Measurements from ENCODE around the gene DNAJC3. TPM values are rescaled to one million over a fixed set of nuclear protein-coding genes. Genes with fewer than 3 reads are reported as not detected.

Gene DNAJC3
- total and polyA plus RNA-seq, 4 donors = 32.0 to 121 (median 37.1) TPM

DNA sequence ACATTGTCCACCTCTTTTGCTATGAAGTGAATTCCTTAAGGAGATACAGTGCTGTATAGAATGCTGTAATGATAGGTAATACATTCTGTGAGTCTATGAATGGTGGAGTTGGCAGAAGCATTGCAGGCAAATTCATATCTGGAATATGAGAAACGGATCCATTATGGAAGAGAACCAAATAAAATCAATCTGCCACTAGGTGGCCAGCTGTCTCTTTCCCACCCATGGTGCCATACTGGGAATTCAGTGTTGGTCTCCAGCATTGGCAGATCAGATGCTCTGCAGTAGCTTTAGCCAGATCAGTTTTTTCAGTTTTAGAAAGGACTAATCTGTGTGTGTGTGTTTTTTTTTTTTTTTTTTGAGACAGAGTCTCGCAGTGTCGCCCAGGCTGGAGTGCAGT, 27.6 kb downstream of the DNAJC3 start:
- 97% methylated on average over 3 of the region's 3 CpGs for WGBS
- no peaks in the 10 kb centered on the region for H3K4me1 ChIP-seq (ENCODE audit: control insufficient read depth in 4 of 4, insufficient read depth in 4 of 4, low read length in 3 of 4)
- no peaks in the 10 kb centered on the region for H3K9me3 ChIP-seq (ENCODE audit: control insufficient read depth in 4 of 4, low read length in 3 of 4)
- no peak overlapping the region for H3K9ac ChIP-seq (ENCODE audit: low read depth in 1 of 2, low read length in 2 of 2)
- H3K27me3 ChIP-seq (ENCODE audit: control insufficient read depth in 4 of 4, insufficient read depth in 4 of 4, low read length in 3 of 4) = no peaks in the 10 kb centered on the region
- H3K36me3 ChIP-seq (ENCODE audit: control insufficient read depth in 4 of 4, insufficient read depth in 3 of 4, low read depth in 1 of 4, low read length in 3 of 4) = no peaks in the 10 kb centered on the region
- no peak overlapping the region for H3K4me3 ChIP-seq (ENCODE audit: low read depth in 1 of 3, low read length in 3 of 3)
- TF ChIP-seq, protein P1, sequence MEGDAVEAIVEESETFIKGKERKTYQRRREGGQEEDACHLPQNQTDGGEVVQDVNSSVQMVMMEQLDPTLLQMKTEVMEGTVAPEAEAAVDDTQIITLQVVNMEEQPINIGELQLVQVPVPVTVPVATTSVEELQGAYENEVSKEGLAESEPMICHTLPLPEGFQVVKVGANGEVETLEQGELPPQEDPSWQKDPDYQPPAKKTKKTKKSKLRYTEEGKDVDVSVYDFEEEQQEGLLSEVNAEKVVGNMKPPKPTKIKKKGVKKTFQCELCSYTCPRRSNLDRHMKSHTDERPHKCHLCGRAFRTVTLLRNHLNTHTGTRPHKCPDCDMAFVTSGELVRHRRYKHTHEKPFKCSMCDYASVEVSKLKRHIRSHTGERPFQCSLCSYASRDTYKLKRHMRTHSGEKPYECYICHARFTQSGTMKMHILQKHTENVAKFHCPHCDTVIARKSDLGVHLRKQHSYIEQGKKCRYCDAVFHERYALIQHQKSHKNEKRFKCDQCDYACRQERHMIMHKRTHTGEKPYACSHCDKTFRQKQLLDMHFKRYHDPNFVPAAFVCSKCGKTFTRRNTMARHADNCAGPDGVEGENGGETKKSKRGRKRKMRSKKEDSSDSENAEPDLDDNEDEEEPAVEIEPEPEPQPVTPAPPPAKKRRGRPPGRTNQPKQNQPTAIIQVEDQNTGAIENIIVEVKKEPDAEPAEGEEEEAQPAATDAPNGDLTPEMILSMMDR (IDR thresholded peaks at IDR 0.05; ENCODE audit: low read depth, low read length, missing input control) = peak; percentile 7
- no peak for TF ChIP-seq RAD21 (IDR thresholded peaks at IDR 0.05)
- no peak for DNase-seq (ENCODE audit: low spot score)
- H3K27ac ChIP-seq (ENCODE audit: low read depth in 1 of 2, low read length in 2 of 2) = no peak overlapping the region

DNA sequence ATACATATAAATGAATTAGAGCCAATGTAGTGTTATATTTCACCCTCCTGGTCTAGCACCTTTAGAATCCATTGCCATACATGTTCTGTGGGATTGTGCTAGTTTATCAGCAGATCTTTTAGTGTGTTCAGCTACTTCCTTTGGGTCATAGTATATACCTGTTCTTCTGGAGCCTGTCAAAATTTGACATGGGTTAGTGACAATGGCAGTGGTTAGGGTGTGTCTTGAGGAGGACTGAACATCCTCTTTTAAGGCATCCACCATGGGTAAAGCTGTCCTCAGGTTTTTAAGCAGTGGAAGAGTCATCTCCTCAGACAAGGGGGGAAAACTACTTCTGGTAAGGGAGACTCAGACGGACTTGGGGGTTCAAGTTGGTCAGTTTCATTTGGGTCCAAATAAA, 29.4 kb downstream of the DNAJC3 start:
- WGBS = 100% methylated on average over 1 of the region's 1 CpG
- no peaks in the 10 kb centered on the region for H3K9me3 ChIP-seq (ENCODE audit: control insufficient read depth in 4 of 4, low read length in 3 of 4)
- peaks cover 0 to 4% (median 1%) of the 10 kb centered on the region in 4 donors for H3K36me3 ChIP-seq (ENCODE audit: control insufficient read depth in 4 of 4, insufficient read depth in 3 of 4, low read depth in 1 of 4, low read length in 3 of 4)
- H3K4me1 ChIP-seq (ENCODE audit: control insufficient read depth in 4 of 4, insufficient read depth in 4 of 4, low read length in 3 of 4) = no peaks in the 10 kb centered on the region
- H3K27ac ChIP-seq (ENCODE audit: low read depth in 1 of 2, low read length in 2 of 2) = no peak overlapping the region
- H3K9ac ChIP-seq (ENCODE audit: low read depth in 1 of 2, low read length in 2 of 2) = no peak overlapping the region
- DNase-seq (ENCODE audit: low spot score) = no peak
- no peak for TF ChIP-seq RXRA (IDR thresholded peaks at IDR 0.05)
- no peak for TF ChIP-seq NR2F2 (IDR thresholded peaks at IDR 0.05)
- TF ChIP-seq HNF4A (conservative IDR thresholded peaks at IDR 0.05) = no peak
- TF ChIP-seq, protein P2, sequence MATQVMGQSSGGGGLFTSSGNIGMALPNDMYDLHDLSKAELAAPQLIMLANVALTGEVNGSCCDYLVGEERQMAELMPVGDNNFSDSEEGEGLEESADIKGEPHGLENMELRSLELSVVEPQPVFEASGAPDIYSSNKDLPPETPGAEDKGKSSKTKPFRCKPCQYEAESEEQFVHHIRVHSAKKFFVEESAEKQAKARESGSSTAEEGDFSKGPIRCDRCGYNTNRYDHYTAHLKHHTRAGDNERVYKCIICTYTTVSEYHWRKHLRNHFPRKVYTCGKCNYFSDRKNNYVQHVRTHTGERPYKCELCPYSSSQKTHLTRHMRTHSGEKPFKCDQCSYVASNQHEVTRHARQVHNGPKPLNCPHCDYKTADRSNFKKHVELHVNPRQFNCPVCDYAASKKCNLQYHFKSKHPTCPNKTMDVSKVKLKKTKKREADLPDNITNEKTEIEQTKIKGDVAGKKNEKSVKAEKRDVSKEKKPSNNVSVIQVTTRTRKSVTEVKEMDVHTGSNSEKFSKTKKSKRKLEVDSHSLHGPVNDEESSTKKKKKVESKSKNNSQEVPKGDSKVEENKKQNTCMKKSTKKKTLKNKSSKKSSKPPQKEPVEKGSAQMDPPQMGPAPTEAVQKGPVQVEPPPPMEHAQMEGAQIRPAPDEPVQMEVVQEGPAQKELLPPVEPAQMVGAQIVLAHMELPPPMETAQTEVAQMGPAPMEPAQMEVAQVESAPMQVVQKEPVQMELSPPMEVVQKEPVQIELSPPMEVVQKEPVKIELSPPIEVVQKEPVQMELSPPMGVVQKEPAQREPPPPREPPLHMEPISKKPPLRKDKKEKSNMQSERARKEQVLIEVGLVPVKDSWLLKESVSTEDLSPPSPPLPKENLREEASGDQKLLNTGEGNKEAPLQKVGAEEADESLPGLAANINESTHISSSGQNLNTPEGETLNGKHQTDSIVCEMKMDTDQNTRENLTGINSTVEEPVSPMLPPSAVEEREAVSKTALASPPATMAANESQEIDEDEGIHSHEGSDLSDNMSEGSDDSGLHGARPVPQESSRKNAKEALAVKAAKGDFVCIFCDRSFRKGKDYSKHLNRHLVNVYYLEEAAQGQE (IDR thresholded peaks at IDR 0.05) = no peak
- TF ChIP-seq, protein P3, sequence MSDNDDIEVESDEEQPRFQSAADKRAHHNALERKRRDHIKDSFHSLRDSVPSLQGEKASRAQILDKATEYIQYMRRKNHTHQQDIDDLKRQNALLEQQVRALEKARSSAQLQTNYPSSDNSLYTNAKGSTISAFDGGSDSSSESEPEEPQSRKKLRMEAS (IDR thresholded peaks at IDR 0.05) = no peak
- no peak for TF ChIP-seq GABPA (IDR thresholded peaks at IDR 0.05 in 1 of 2, conservative IDR thresholded peaks at IDR 0.05 in 1 of 2)
- TF ChIP-seq FOXA1 (IDR thresholded peaks at IDR 0.05) = no peak
- no peak for TF ChIP-seq SP1 (IDR thresholded peaks at IDR 0.05)
- H3K27me3 ChIP-seq (ENCODE audit: control insufficient read depth in 4 of 4, insufficient read depth in 4 of 4, low read length in 3 of 4) = no peaks in the 10 kb centered on the region
- H3K4me3 ChIP-seq (ENCODE audit: low read depth in 1 of 3, low read length in 3 of 3) = no peak overlapping the region

DNA sequence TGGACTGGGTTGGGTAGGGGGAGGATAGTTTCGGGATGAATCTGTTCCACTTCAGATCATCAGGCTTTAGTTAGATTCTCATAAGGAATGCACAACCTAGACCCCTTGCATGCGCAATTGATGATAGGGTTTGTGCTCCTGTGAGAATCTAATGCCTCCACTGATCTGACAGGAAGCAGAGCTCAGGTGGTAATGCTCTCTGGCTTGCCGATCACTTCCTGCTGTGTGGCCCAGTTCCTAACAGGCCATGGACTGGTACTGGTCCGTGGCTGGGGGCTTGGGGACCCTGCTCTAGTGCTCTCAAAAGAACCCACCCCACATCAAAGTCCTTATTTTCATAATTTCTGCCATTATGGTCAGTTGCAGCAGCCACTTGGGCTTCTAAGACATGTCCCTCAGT, 30.1 kb downstream of the DNAJC3 start:
- 92% methylated on average over 4 of the region's 4 CpGs for WGBS
- Histone ChIP-seq H3K27me3 (ENCODE audit: control insufficient read depth in 4 of 4, insufficient read depth in 4 of 4, low read length in 3 of 4) (no peaks in the 10 kb centered on the region), H3K27ac (ENCODE audit: low read depth in 1 of 2, low read length in 2 of 2) (no peak overlapping the region), H3K36me3 (ENCODE audit: control insufficient read depth in 4 of 4, insufficient read depth in 3 of 4, low read depth in 1 of 4, low read length in 3 of 4) (peaks cover 0 to 4% (median 2%) of the 10 kb centered on the region in 4 donors), H3K4me1 (ENCODE audit: control insufficient read depth in 4 of 4, insufficient read depth in 4 of 4, low read length in 3 of 4) (no peaks in the 10 kb centered on the region), H3K9ac (ENCODE audit: low read depth in 1 of 2, low read length in 2 of 2) (no peak overlapping the region), H3K4me3 (ENCODE audit: low read depth in 1 of 3, low read length in 3 of 3) (no peak overlapping the region), H3K9me3 (ENCODE audit: control insufficient read depth in 4 of 4, low read length in 3 of 4) (no peaks in the 10 kb centered on the region)
- DNase-seq (ENCODE audit: low spot score) = no peak
- no peak for TF ChIP-seq EGR1 (IDR thresholded peaks at IDR 0.05; ENCODE audit: low read depth in 2 of 2)
- TF ChIP-seq GABPA (IDR thresholded peaks at IDR 0.05 in 1 of 2, conservative IDR thresholded peaks at IDR 0.05 in 1 of 2) = no peak
- no peak for TF ChIP-seq SP1 (IDR thresholded peaks at IDR 0.05)
- TF ChIP-seq NR2F2 (IDR thresholded peaks at IDR 0.05) = no peak
- TF ChIP-seq, protein P4, sequence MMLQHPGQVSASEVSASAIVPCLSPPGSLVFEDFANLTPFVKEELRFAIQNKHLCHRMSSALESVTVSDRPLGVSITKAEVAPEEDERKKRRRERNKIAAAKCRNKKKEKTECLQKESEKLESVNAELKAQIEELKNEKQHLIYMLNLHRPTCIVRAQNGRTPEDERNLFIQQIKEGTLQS (IDR thresholded peaks at IDR 0.05) = no peak
- TF ChIP-seq RAD21 (IDR thresholded peaks at IDR 0.05) = no peak
- no peak for TF ChIP-seq RXRA (IDR thresholded peaks at IDR 0.05)
- TF ChIP-seq HNF4A (conservative IDR thresholded peaks at IDR 0.05) = no peak
- TF ChIP-seq FOXA1 (IDR thresholded peaks at IDR 0.05) = no peak
- no peak for TF ChIP-seq TAF1 (conservative IDR thresholded peaks at IDR 0.05)
- TF ChIP-seq ZBTB33 (IDR thresholded peaks at IDR 0.05) = no peak
- no peak for TF ChIP-seq HNF4G (IDR thresholded peaks at IDR 0.05)
- no peak for TF ChIP-seq FOXA2 (IDR thresholded peaks at IDR 0.05)
- TF ChIP-seq JUND (IDR thresholded peaks at IDR 0.05) = no peak
- TF ChIP-seq, protein P1 (IDR thresholded peaks at IDR 0.05; ENCODE audit: low read depth, low read length, missing input control) = no peak

All from liver (tissue), 9 donors.